DMS79 (cell line): Measurements from ENCODE around the gene MYRFL.

Source experiments
- DNase-seq: peaks from one replicate; lab custom pipeline; 2025; lab: John Stamatoyannopoulos, UW

The MYRFL gene

DNA sequence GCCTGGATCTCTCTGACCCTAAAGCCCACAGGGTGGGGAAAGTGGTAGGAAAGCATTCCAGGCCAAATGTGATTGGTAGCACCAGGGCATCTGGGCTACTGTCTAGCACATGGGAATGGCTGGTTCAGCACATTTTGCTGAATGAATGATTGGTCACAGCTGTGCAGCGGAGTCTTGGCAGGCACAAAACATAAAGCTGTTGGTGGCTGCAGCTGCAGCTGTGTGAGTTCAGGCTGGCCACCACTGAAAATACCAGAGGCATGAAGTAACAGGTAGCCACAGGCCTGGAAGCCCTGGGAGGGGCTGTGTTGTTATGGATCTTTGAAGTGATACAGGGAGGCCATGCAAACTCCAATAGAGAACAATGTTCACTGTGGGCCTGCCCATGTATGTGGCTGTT is 72.7 kb downstream of the MYRFL start:
- no peak for DNase-seq

DNA sequence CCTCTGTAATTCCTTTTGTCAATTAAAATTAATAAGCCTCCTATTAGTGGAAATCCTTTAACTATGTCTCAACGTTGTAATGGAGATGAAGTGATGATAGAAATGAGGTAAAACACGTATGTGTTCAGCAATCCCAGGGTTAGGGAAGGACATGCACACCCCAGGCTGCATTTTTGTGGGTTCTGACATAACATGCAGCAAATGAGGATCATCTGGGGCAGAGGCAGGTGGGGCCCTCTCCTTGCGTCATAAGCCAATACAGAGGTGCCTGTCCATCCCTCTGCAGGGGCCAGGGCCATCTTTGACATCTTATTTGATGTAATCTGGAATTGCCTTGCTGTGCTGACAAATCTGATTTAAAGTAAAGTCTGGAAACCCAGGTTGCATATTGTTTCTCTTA is 73.2 kb downstream of the MYRFL start:
- no peak for DNase-seq

DNA sequence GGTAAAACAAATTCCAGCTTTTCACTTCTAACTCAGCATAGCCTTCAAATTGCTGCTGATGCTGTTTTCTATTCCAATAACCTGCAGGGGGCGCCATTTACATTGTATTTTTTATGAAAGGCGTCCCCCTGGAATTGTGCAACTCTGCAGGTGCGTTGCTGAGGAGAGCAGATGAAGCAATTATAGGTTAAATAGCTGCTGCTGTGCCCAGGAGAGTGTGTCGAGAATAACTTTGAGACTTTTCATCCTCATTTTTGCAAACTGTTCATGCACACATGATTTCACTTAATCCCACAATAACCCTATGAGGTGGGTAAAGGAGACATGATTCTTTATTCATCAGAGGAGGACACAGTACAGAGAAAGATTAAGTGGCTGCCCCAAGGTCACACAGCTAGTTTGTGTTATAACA is 75.7 kb downstream of the MYRFL start:
- DNase-seq = peak; percentile 40

DNA sequence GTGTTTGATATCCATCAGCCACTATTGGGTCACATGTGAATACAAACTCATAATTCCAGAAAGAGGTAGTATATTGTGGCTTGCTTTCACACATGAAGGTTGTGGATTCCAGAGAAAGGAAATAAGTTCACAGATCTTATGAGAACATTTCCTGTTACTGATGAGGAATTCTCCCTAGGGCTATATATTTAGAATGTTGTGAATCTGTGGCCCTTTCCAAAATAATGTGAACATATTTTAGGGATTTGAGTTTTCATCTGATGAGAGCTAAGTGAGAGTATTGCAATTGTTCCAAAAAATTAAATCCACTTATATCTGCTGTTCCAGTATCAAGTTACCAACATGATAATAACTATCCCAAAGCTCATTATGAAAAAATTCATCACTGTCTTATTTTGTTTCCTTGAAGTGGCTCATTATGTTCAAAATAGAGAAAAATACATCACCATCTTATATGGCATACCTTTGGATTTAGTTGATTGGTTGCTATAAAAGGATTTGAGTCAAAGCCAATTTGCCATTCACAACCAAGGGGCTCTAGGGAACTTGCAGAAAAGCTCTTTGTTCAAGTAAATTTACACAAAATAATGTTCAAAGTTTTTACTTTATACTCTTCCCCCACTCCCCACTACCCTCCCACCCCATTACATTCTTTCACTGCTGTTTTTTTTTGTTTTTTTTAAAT is 76.3 kb downstream of the MYRFL start:
- no peak for DNase-seq

DNA sequence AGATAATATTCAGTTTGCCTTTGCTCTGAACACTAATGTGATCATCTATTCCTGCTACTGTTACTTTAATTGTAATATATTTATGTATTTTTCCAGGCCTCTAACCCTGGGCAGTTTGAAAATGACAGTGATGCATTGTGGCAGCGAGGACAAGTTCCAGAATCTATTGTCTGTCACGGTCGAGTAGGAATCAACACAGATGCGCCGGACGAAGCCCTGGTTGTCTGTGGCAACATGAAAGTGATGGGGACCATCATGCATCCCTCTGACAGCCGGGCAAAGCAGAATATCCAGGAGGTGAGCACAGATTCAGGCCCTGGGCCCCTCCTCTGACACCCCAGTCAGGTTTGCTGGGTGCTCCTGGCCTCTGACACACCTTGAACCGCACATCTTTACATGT is 78.5 kb downstream of the MYRFL start:
- no peak for DNase-seq

DNA sequence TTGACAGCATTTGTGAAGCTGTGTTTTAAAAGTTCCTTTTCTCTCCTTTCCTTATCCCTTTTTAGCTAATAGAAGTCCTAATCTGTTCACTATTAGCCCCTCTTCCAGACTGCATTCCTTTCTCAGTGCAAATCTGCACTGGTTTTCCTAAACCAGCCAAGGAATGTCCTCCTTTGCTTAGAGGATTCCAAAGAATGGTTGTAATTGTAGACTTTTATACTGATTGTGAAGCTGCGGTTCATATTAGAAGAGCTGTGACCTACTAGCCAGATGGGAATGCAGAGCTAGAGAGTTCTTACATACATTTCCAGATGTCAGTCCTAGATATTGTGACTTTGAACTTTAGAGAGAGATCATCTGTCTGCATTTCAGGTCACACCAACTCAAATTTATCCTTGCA is 79.8 kb downstream of the MYRFL start:
- no peak for DNase-seq

DNA sequence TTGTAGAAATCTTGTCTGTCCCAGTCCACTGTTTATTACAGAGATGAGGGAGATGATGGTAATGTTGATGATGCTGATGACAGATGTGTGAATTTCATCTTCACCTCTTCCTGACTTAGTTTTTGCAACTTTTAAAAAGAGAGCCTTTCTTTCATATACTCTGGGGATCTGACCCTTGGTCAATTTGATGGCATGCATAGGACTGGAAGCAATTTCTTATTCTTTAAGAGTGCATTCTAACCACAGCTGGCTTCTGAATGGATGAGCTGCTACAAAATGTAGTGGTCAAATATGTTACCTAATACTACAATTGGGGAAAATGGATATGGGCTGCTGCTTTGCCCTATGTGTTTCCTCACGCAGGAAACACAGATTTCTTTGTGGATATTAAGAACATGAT is 80.8 kb downstream of the MYRFL start:
- DNase-seq = no peak

DNA sequence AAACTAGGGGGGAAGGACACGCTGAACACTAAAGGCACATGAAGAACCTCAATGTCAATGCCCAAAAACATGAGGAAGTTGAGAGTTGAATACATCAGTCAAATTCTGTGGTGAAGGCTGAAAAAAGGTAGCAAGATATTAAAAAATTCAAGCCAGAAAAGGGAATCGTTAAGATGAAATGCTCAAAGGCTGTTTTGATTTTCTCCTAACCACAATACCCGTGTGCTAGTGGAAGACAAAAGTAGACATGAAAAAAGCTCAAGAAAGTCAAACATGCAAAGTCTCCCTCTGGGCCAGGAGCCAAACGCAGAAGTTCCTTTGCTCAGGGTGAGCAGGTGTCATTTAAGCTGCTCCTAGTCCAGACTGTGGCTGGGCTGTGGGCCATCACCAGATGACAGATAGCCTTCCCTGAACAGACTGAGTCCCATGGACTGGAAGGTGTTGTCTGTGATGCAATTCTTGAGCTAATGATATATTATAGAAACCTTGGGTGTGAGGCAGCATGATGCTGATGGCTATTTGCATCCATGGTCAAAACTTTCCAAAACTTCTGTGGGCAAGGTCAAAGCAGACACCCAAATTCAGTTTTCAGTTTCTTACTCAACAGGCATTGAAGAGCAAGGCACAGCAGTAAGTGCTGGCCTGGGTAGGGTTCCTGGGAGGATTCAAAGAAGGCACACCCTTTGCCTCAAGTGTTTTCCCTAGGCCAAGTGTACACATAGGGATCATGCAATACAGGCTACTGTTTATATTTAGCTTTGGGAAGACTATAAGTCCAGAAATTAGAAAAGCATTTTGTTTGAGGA is 81.6 kb downstream of the MYRFL start:
- no peak for DNase-seq

DNA sequence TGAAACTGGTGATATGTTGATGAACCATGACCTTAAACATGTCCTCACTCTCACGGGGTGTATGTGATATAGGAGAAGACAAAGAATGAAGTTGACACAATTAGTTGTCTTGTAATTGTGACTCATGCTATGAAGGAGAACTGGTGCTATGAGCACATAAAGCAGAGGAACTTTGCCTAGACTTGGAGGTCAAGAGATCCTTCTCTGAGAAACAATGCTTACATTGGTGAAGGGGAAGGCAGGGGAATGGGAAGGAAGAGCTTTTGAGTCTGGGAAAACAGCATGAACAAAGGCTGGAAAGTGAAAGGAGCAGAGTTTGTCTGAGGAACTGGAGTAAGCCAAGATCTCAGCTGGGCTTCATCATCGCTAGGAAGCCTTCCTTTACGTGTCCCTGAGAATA is 83.2 kb downstream of the MYRFL start:
- DNase-seq = no peak

DNA sequence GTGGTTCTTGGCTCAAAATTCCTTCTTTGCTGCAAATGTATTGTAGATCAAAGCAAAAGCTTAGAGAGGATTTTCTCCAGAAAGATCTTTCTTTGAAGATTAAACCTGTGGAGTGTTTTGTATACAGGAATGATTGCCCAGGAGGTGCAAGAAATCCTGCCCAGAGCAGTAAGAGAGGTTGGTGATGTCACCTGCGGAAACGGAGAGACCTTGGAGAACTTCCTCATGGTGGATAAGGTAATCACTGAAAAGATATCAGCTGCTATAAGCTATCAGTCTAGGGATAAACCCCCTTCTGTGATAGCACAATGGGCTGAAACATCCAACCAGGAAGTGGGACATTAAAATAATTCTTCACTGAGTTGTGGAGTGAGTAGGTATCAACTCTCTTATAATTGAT is 85.7 kb downstream of the MYRFL start:
- no peak for DNase-seq

DNA sequence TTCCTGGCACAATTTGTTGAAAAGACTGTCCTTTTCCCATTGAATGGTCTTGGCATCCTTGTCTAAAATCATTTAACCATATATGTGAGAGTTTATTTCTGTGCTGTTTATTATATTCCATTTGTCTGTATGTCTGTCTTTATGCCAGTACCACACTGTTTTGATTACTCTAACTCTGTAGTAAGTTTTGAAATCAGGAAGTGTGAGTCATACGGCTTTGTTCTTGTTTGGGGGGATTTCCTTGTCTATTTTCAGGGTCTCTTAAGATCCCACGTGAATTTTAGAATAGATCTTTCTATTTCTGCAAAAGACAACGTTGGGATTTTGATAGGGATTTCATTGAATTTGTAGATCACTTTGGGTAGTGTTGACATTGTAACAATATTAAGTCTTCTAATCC is 88.5 kb downstream of the MYRFL start:
- no peak for DNase-seq

DNA sequence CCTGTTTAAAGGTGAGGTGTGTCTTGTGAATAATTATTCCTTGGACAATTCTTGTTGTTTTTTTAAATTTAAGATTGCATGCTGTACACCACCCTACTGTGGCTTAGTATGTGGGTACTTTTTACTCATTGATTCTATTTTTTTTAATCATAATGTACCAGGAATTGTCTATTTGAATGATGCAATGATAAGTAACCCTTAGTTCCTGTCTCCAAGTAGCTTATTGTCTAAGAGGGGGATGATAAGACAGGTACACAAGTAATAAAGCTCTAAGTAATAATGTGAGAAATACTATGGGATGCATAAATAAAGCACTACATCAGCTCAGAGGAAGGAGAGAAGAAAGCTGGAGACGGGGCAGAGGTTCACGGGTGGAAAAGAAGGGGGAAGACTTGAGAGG is 90.9 kb downstream of the MYRFL start:
- no peak for DNase-seq

DNA sequence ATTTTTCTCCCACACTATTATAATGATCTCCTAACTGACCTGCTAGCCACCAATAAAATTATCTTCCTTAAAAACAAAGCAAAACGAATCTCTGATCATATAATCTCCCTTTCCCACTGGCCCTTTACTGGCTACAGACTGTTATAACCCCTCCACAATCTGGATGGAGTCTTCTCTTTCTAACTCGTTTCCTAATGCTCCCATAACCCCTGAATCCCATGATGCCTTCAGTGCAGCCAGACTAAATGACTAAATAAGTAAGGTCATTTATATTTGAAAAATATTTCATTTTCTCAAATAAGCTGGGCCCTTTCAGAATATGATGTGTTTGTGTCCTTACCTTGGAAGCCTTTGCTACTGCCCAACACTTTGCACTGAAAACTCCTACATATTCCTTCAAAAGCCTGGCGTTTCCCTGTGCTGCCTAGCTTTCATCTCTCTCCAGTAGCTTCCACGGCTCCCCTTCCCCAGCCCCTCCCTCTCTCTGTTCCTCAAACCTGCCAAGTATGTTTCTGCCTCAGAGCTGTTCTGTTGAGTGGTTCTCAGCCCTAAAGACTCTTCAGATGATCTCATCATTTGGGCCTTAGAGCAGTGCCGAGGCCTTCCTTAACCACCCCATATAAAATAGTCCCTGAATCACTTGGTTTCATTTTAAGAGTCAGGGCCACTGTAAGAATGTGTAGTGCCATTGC is 91.7 kb downstream of the MYRFL start:
- DNase-seq = no peak

DNA sequence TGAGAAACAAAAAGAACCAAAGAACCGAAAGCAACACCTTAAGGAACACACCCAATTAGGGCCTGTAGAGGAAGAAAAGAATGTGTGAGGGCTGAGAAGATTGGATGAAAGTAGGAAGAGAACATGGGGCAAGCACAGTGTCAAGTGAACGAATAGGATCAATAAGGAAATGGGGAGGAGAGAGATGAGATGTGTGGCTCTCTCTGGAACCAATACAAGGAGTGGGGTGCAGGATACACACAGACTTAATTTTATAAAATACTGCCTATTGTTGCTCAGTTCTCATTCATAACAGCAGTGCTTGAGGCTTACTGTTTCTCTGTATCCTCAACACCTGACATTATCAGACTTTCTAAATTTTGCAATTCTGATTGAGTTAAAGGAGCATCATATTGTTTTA is 93.3 kb downstream of the MYRFL start:
- DNase-seq = no peak

DNA sequence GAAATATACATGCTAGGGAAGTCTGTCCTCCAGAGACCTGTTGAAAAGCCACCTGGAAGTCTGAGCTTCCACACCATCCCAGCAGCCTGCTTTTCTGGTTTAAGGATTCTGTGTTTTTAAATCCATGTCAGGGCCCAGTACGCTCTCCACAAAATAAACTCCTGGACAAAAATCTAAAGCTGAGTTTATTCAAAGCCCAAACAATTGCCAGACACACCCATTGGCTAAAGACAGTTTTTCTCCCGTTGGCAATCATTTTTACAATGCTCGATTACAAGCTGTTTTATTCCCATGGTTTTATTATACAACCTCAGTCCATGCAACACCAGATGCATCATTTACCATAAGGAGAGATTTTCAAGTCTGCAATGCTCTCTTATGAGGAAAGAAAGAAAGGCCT is 94.5 kb downstream of the MYRFL start:
- DNase-seq = no peak

DNA sequence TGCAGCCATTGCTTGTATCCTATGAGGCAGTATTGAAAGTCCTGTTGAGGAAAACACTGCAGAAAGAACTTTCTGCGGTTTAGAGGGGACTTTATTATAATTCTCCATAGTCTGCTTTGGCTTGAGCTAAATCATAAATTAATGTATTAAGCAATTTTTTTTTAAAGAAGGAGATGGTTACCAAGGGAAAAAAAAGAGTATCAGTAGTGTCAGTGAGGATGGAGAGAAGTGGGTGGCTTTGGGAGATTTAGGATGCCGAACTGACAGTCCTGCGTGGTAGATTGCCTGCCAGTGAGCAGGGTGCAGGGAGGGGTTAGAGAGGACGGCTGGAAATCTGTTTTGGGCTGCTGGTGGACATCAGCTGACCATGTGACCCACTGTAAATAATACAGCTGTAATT is 96.8 kb downstream of the MYRFL start:
- no peak for DNase-seq

DNA sequence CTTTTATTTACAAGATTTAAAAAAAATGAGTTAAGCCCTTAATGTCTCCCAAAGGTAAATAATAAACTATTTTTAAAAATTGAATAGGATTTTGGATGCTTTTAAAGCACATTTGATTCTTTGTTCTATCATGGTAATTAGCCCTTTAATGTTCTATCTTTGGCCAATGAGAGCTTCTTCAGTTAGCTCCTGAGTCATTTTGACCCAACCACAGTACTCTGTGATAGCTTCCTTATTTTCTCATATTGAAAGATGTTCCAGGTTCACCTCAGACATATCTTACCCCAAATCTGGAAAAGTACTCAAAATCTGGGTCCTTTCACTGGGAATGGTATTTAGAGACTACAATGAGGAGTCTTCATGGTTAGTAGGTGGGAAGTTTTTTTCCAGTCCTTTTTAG is 98.0 kb downstream of the MYRFL start:
- DNase-seq = no peak

DNA sequence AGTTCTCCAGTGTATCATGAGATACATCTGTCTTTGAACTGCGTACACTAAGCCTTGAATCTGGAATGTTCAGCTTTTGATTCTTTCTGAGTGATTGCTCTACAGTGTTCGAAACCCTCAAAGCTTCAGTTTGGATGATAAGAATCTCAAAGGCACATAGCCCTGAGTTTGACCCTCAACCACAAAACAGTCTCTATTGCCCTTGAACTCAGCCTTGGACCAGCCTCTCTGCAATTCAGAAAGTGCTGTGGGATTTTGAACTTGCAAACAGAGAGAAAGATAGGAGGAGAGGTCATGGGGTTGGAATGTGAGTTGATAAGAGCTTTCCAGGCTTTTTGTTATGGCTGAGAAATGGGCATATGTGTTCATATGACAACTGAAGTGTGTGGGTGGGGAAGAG is 100.3 kb downstream of the MYRFL start:
- no peak for DNase-seq

DNA sequence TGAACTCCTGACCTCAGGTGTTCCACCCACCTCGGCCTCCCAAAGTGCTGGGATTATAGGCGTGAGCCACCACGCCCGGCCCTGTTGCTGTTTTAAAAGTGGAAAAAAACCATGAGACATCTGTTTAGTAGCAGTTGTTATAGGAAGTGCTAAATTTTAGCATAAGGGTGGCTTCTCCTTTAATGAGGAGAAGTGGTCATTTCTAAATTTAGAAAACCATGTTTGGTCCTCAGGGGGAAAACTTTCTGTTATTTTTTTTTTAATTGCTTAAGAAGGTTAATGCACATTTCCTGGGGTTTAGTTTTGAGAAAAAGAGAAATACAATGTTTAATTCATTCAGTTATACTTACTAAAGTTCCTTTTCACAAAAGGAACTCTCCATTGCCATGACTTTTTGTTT is 102.1 kb downstream of the MYRFL start:
- no peak for DNase-seq

DNA sequence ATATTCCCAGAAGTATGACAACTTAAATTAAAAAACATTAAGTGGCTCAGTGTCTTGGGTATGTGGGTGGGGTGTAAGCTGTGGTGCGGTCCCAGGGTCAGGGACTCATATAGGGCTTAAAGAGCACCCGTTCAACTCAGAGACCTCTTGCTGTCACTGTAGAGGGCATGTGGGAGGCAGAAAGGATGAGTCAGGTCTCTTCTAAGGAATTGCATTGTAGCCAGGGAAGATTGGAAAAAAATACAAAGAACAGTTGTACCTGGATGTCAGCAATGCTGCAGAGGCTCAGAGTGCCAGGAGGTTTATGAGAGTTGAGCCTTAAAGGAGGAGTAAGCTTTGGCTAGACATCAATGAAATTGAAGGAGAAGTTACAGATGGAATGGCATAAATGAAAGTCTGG is 104.1 kb downstream of the MYRFL start:
- no peak for DNase-seq

DNA sequence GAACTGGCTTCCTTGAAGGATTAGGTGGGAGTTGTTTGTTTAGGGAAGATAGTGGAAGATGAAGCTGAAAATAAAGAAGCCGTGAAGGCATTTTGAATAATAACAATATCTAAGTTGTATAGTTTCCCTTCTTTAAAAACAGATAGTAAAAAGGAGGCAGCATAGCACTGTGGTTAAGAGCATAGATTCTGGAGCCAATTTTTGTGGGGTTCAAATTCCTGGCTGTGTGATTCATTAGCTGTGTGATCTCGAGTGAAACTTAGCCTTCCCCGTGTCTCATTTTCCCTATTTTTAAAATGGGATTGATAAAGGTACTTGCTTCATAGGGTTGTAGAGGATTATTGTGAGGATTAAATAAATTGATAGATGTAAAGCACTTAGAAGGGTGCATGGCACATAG is 104.5 kb downstream of the MYRFL start:
- DNase-seq = no peak

DNA sequence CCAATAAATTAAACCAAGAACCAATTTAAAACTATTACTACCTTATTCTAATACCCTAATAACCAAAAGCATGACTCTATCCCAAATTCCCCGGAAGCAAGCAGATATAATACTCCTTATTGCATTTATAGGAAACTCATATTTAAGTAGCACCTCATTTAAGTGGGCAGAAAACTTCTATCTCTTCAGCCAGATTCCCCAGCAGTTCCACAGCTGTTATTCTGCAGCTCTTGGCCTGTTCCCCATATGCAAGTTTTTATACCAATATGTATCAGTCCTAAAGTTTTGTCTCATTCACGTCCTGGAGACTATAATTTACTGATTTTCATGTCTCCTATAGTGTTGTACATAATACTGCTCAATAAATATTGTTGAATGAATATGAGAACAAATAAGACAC is 106.5 kb downstream of the MYRFL start:
- DNase-seq = no peak

DNA sequence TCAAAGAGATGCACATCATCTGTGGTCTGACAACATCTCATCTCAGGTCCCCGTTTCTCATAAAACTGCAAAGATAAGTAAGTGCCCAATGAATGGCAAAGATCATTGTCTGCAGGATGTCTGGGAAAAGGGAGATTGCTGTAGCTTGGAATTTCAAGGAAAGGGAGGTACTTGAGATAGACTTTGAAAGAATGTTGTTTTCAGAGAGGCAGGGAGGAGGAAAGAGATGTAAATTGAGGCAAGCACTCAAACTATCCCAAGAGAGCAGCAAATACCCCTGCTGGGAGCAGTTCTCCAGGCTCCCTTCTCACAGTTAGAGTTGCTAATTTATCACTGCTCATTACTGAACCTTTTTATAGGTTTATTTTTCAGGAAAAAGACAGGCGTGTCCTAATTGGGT is 107.1 kb downstream of the MYRFL start:
- no peak for DNase-seq
